Stomach (tissue), 9 donors: ENCODE measurements around the gene FRMD1. TPM values are rescaled to one million over a fixed set of nuclear protein-coding genes. Genes with fewer than 3 reads are reported as not detected.

Experiments used
- DNase-seq, 2 donors: peaks; one replicate each; pipeline versions ENCODE4 v3.0.0 to v3.0.0-alpha.2; 2013 to 2019
- H3K27ac ChIP-seq, 5 donors: fragments of 200-600 bp in 4 of 5; sonication (generic) in 4 of 5; one replicate each; pipeline ENCODE4 v1.5.1; 2013 to 2019; ENCODE audit warnings: mild to moderate bottlenecking in 1 of 5, moderate library complexity in 1 of 5
- H3K27me3 ChIP-seq, 3 donors: fragments of 200-600 bp; sonication (generic); one replicate each; pipeline ENCODE4 v1.5.1; 2017 to 2019; ENCODE audit warnings: mixed run types in 1 of 3
- H3K36me3 ChIP-seq, 4 donors: fragments of 200-600 bp; sonication (generic); 1 replicate in 3 of 4; 2 replicates in 1 of 4; pipeline ENCODE4 v1.5.1; 2016 to 2019
- H3K4me1 ChIP-seq, 4 donors: fragments of 200-600 bp; sonication (generic); one replicate each; pipeline ENCODE4 v1.5.1; 2016 to 2019
- H3K4me3 ChIP-seq, 4 donors: fragments of 200-600 bp; sonication (generic) in 3 of 4; one replicate each; pipeline ENCODE4 v1.5.1; 2016 to 2019; ENCODE audit warnings: mild to moderate bottlenecking in 1 of 4
- H3K9me3 ChIP-seq, 4 donors: fragments of 200-600 bp; sonication (generic); one replicate each; pipeline ENCODE4 v1.5.1; 2016 to 2019
- CTCF ChIP-seq, 7 experiments: fragments of 450-650 bp in 4 of 7; fragments of 200-600 bp in 3 of 7; sonication (generic) in 3 of 7; IDR thresholded peaks; one replicate each; pipeline ENCODE4 v1.5.1; 2016 to 2019; ENCODE audit warnings: antibody characterized with exemption in 7 of 7, control low read depth in 2 of 7, mild to moderate bottlenecking in 1 of 7
- EP300 ChIP-seq: sonication (generic); formaldehyde crosslinking; IDR thresholded peaks from one replicate; pipeline ENCODE4 v1.6.1; 2017; ENCODE audit warnings: antibody characterized with exemption
- POLR2A ChIP-seq, 4 donors: fragments of 450-650 bp; IDR thresholded peaks; one replicate each; pipeline ENCODE4 v1.6.1; 2016; ENCODE audit warnings: antibody characterized with exemption in 4 of 4, control low read depth in 2 of 4, mild to moderate bottlenecking in 1 of 4, moderate library complexity in 1 of 4
- POLR2AphosphoS5 ChIP-seq, 3 donors: sonication (generic); formaldehyde crosslinking; IDR thresholded peaks; one replicate each; pipeline ENCODE4 v1.6.1; 2016; ENCODE audit warnings: antibody characterized with exemption in 3 of 3
- WGBS, 5 donors: extraction: QIAGEN DNeasy Blood & Tissue Kit in 3 of 5; methylation state at CpG; one replicate each; pipeline versions ENCODE4 v1.1.5 to v1.1.7; 2013 to 2018; 5-methylcytosine and 5-hydroxymethylcytosine counted together
- intact Hi-C: fragments of 100-400 bp; cut with DNase I; formaldehyde crosslinking; loops from one replicate; pipeline ENCODE4 v1.15.1; 2023; ENCODE audit warnings: low total_unique reads
- polyA plus RNA-seq, 3 donors: library from polyadenylated mRNA; stranded (reverse); fragments of 200-250 nt; gene quantifications; one replicate each; pipeline ENCODE4 v1.2.3, GENCODE V29; 2013
- total RNA-seq, 5 donors: library from RNA; depleted of rRNA; stranded (reverse); fragments of >200 nt; gene quantifications; one replicate each; pipeline versions ENCODE4 v1.1.0 to v1.2.3, GENCODE V29; 2014 to 2016
- donor health status: healthy with polysubstance abuse.
- donor health status: Bipolar disorder and iron deficiency.
- donor health status: healthy.

FRMD1 gene
- total and polyA plus RNA-seq, 8 donors = 0.43 to 42.9 (median 7.7) TPM

GRCh38 chr6:168035661-168036545 is 43.1 kb downstream of the FRMD1 start:
- TF ChIP-seq POLR2AphosphoS5 (IDR thresholded peaks at IDR 0.05) = peak in 1 of 3 donors; percentile 12
- TF ChIP-seq EP300 = no peak
- 17 to 53% (median 24%) methylated on average over 29 of the region's 29 CpGs for WGBS, 5 donors
- peak overlapping the region; percentile 65 to 79 (median 74) for H3K27ac ChIP-seq
- DNase-seq = peak in 1 of 2 donors; percentile 43
- H3K4me3 ChIP-seq = peak overlapping the region; percentile 26 to 39 (median 38)
- H3K9me3 ChIP-seq = peaks cover 8 to 29% (median 25%) of the 10 kb centered on the region in 4 donors
- no peaks in the 10 kb centered on the region for H3K36me3 ChIP-seq
- intact Hi-C loops = no loop called here
- H3K4me1 ChIP-seq = peaks cover 7 to 18% (median 8%) of the 10 kb centered on the region in 4 donors
- no peaks in the 10 kb centered on the region for H3K27me3 ChIP-seq

GRCh38 chr6:168035098-168035660 is 43.8 kb downstream of the FRMD1 start:
- peaks cover 7 to 18% (median 8%) of the 10 kb centered on the region in 4 donors for H3K4me1 ChIP-seq

GRCh38 chr6:168034537-168034936 is 44.5 kb downstream of the FRMD1 start:
- H3K27ac ChIP-seq = peak overlapping the region; percentile 65 to 79 (median 74)
- H3K27me3 ChIP-seq = no peaks in the 10 kb centered on the region
- H3K4me3 ChIP-seq = no peak overlapping the region
- peaks cover 7 to 18% (median 8%) of the 10 kb centered on the region in 4 donors for H3K4me1 ChIP-seq
- H3K36me3 ChIP-seq = no peaks in the 10 kb centered on the region
- peaks cover 1 to 15% (median 13%) of the 10 kb centered on the region in 4 donors for H3K9me3 ChIP-seq
- no peak for DNase-seq
- intact Hi-C loops = no loop called here
- TF ChIP-seq POLR2AphosphoS5 (IDR thresholded peaks at IDR 0.05) (no peak), EP300 (no peak), CTCF (IDR thresholded peaks at IDR 0.05) (no peak), POLR2A (IDR thresholded peaks at IDR 0.05) (no peak)
- 83 to 95% (median 91%) methylated on average over 18 of the region's 18 CpGs for WGBS, 5 donors

More at GRCh38 chr6:168035098-168035660, 43.8 kb downstream of the FRMD1 start:
- 15 to 62% (median 25%) methylated on average over 26 to 45 of the region's 45 CpGs for WGBS, 5 donors
- peak overlapping the region; percentile 26 to 39 (median 38) for H3K4me3 ChIP-seq
- TF ChIP-seq EP300 (no peak), POLR2AphosphoS5 (IDR thresholded peaks at IDR 0.05) (peak in 2 of 3 donors; percentile 38 to 64), POLR2A (IDR thresholded peaks at IDR 0.05) (no peak), CTCF (IDR thresholded peaks at IDR 0.05) (no peak)
- H3K27ac ChIP-seq = peak overlapping the region; percentile 65 to 79 (median 74)
- no peaks in the 10 kb centered on the region for H3K27me3 ChIP-seq
- intact Hi-C loops = no loop called here
- DNase-seq = peak; percentile 45 to 92
- no peaks in the 10 kb centered on the region for H3K36me3 ChIP-seq
- H3K9me3 ChIP-seq = peaks cover 8 to 21% (median 19%) of the 10 kb centered on the region in 4 donors

GRCh38 chr6:168033791-168034190 is 45.2 kb downstream of the FRMD1 start:
- peaks cover 7 to 18% (median 8%) of the 10 kb centered on the region in 4 donors for H3K4me1 ChIP-seq
- intact Hi-C loops = no loop called here
- H3K27ac ChIP-seq = peak overlapping the region in 1 of 5 donors; percentile 78
- no peaks in the 10 kb centered on the region for H3K27me3 ChIP-seq
- 91 to 95% (median 94%) methylated on average over 12 of the region's 12 CpGs for WGBS, 5 donors
- TF ChIP-seq POLR2A (IDR thresholded peaks at IDR 0.05) (no peak), EP300 (no peak), CTCF (IDR thresholded peaks at IDR 0.05) (no peak), POLR2AphosphoS5 (IDR thresholded peaks at IDR 0.05) (no peak)
- peaks cover 0 to 9% (median 6%) of the 10 kb centered on the region in 4 donors for H3K9me3 ChIP-seq
- H3K4me3 ChIP-seq = no peak overlapping the region
- no peaks in the 10 kb centered on the region for H3K36me3 ChIP-seq
- DNase-seq = no peak
